ENCODE measurements around the gene VTCN1.

- no peak for TF ChIP-seq CTCF (IDR thresholded peaks at IDR 0.05)
- no peak for TF ChIP-seq POLR2A (IDR thresholded peaks at IDR 0.05)
These were observed 27.1 kb upstream of the VTCN1 start for GRCh38 chr1:117237726-117238381.

All from ovary (tissue), 3 donors.